ENCODE measurements around the gene OBSCN. TPM values are rescaled to one million over a fixed set of nuclear protein-coding genes. Genes with fewer than 3 reads are reported as not detected.
"Not testable (repeated sequence)": the region's sequence is repeated elsewhere in the genome, so short reads cannot be mapped to it uniquely, and the experiment has no call there.

The OBSCN gene
- polyA plus RNA-seq, 12 donors, result 147 to 517 (median 269) TPM

DNA sequence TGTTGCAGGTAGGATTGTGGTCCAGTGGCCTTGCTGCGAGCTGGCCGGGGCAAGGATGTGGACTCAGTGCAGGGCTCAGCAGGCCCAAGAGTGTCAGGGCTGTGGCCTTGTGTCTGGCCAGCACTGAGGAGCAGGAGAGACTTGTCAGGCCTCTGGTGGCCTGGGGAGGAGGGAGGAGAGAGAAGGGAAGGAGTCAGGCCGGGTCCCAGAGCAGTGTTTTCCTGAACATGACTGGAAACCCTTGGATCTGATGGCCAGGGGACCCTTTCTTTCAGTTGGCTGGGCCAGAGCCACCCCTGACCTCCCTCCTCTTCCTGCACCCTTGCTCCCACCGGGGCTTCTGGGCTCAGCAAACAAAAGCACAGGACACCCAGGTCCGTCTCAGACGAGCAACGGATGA is 37.2 kb upstream of the OBSCN start:
- no peak for DNase-seq

- no peak for DNase-seq
Observed at GRCh38 chr1:228171221-228171891, 36.5 kb upstream of the OBSCN start.

DNA sequence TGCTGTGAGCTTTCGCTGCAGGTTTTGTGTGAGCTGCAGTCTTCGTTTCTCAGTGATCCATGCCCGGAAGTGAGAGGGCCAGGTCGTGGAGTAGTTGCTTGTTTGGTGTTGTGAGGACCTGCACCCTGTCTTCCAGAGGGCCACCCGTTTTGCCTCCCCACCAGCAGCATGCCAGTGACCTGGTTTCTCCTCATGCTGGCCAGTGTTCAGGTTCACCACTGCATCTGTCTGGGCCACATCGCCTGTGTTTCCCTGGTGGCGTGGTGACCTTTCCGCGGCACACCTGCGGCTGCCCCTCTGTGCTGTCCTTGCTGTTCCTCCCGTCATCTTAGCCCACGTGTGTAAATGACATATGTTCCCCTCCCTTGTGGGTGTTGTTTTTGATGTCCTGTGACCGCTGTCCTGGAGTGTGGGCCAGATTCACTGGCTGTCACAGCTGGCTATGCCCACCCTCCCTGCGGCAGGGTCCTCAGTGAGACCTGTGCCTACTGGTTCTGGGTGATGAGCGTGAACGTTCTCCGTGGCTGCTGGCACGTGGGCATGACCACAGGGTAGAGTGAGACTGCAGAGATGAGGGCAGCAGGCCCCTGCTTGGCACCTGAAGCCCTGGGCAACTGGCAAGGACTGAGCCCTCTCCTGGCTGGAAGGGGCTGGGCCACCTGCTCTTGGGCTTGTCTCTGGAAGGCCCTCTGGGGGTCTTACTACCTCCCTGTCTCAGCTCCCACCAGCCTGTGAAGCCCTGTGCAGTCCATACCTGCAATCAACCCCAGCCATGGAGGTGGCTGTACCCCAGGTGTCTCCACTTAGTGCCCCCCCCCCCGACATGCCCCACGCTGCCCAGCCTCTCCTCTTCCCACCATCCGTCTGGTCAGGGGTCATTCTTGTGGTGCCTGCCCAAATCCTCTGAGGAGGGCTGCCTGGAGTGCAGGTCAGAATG is 35.0 kb upstream of the OBSCN start:
- DNase-seq, result no peak

GRCh38 chr1:228173528-228174481 is 34.0 kb upstream of the OBSCN start:
- not testable (repeated sequence) for DNase-seq

DNA sequence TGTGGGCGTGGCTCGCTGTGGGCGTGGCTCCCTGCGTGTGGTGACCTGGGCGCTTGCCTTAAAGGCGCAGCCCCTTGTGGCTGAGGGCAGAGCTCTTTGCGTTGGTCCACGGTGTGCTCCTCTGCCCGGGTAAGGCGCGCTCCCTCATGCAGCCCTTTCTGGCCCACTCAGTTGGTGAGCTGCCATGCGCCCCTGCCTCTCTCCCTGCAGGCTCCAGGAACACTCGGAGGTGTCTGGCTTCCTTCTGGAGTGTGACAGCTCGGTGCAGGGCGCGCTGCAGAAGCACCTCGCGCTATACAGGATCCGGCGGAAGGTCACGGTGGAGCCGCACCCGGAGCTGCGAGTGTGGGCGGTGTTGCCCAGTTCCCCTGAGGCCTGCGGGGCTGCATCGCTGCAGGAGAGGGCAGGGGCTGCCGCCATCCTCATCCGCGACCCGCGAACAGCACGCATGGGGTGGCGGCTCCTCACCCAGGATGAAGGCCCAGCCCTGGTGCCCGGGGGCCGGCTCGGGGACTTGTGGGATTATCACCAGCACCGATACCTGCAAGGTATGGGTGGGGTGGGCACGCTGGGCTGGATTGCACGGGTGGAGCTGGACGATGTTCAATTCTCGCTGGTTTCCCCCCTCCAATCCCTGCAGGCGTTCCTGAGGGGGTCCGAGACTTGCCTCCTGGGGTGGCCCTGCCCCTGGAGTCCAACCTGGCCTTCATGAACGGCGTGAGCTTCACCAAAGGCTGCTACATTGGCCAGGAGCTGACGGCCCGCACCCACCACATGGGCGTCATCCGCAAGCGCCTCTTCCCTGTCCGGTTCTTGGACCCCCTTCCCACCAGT is 33.1 kb upstream of the OBSCN start:
- DNase-seq, result no peak

DNA sequence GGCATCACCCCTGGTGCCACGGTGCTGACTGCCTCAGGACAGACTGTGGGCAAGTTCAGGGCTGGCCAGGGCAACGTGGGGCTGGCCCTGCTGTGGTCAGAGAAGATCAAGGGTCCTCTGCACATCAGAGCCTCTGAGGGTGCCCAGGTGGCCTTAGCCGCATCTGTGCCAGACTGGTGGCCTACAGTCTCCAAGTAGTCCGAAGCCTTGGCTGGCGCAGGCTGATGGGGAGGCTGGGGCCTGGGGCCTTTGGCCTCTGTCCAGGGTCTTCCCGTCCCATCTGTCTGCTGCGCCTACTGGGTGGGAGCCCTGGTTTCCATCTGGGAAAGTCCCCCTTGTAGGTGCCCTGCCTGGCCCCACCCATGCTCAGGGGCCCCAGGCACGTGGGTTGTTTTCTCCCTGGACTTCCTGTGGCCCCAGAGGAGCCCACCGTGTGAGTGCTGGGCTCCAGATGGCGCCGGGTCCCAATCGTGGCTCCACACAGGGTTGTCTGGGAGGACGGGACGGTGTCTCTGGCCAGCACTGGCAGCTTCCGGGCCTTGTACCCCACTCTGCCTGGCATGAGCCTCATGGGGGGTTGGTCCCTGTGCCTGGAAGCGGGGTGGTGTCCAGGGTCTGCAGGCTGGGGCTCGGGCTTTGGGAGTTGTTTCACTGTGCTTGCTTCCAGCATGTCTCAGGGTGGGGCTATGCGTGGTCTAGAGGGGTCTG is 32.4 kb upstream of the OBSCN start:
- no peak for DNase-seq

DNA sequence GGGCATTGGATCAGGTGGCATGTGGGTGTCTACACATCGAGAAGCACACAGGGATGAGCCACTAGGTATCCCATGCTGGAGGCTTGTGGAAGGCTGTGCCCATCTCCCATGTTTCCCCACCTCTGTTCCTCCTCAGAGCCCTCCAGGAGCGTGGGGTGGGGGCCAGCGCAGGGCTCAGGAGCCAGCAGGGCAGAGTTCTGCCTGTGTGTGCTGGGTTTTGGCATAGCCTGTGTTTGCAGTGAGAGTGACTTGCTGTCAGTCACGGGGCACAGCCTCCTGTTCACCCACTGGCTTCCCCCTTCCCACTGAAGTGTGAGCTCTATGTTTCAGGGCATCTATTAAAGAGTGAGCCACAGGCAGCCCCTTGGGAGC is 31.8 kb upstream of the OBSCN start:
- no peak for DNase-seq

DNA sequence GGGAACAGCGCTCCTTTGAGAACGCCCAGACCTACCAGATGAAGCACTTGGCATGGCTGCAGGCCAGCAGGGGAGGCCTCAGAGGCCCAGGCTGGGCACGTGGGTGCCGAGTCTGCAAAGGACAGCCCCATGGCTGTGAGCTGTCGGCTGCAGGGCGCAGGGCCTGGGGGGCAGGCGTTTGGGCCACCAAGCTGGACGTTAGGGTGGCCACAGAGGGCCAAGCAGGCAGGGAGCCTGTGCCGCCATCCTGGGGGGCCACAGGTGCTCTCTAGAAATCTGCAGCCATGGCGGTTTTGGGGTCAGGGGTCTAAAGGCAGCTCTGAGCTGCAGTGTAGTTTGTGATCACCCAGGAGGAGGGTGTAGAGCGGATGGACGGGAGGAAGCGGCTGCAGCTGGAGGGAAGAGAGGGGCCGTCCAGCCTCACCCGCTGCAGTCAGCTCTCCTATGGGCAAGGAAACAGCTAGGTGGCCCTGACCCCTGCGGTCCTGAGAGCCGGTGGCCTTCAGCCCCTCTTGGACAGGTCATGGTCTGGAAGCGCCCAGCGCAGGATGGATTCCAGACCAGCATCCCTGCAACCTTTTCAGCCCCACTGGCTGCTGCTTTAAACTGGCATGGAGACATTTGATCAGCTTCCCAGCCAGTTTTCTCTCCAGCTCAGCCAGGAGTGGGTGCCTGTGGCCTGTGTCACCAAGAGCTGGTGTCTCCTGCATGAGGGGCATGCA is 31.2 kb upstream of the OBSCN start:
- no peak for DNase-seq

DNA sequence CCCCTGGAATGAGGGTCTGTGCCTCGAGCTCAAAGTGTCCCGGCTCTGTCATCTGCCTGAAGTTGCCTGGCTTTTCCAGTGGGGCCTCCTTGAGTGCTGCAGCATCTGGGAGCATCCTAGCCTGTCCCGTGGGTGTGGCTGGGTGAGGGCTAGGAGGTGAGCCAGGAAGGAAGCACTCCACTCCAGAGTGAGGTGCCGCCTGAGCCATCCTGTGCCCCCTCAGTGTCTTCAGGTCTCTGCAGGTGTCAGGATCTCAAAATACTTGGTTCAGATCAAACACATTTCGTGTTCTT is 30.7 kb upstream of the OBSCN start:
- DNase-seq, result no peak

GRCh38 chr1:228177721-228178710 is 29.8 kb upstream of the OBSCN start:
- no peak for DNase-seq

DNA sequence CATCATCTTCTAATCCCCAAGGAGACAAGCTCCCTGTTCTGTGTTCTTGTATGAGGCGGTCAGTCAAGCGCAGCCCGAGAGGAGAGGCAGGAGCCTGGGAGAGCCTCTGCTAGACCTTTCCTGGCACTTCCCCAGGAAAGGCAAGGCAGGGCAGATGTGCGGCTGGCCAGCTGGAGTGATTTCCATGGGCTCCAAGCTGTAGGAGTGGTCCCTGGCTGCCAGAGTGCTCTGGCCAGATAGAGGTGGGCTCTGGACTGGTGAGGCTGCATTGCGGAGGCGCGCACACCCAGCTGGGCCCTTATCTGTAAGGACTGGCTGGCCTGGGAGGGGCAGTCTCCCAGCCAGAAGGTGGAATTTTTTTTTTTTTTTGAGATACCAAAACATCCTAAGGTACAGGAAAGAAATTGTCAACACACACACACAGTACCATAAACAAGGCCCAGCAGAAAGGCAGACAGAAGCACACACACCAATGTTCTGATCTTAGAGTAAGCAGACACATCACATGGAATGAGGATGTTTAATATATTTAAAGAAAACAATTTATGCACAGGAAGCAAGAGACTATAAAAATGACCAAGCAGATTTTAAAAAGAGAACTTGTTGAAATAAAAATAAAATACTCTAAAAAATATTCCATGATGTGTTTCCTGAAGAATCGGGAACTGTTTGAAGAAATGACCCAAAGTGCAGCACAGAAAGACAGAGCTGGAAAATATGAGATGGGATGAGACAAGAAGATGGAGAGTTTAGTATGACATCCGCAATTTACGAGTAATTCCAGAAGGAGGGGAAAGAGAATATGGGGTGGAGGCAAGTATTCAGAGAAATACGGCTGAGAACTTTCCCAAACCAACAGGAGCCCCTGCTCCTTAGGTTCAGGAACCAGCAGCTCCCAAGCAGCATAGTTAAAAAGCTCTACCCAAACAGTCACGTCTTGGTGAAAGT is 28.8 kb upstream of the OBSCN start:
- DNase-seq, result no peak

DNA sequence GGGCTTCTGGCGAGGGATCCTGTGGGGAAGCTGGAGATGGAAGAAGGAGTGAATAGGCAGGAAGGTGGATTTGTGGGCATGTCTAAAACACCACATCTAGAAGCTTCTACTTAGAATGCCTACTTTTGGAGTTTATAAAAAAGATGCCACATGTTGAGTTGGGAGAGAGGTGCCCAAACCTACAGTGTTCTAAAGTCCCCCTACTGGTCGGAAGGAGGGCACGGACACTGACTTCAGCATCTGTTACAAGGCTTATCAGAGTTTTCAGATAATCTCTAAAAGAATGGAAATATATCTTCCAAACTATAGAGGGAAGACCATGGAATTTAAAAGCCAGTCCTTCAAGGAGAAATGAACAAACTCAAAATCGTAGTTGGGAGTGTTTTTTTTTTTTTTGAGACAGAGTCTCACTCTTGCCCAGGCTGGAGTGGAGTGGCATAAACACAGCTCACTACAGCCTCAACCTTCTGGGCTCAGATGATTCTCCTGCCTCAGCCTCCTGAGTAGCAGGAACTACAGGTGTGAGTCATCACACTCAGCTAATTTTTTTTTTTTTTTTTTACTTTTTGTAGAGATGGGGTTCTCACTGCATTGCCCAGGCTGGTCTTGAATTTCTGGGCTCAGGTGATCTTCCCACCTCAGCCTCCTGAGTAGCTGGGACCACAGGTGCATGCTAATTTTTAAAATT is 27.4 kb upstream of the OBSCN start:
- no peak for DNase-seq

- DNase-seq, result no peak
Observed at GRCh38 chr1:228180959-228181644, 26.7 kb upstream of the OBSCN start.

DNA sequence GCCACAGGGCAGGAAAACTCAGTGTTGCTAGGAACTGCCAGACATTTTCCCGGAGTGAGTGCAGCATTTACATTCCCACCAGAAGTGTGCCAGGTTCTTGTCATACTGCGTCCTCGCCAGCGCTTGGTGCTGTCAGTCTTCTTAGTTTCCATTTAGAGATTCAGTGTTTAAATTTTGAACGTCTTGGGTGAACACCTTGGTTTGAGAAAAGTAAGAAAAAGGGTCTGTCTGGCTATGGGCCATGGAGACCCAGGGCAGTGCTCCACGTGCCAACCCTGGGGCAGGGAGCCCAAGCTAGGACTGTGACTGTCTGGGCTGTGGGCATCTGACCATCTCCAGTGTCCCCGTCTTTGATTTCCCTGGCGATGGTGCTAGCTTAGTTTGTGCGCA is 26.2 kb upstream of the OBSCN start:
- DNase-seq, result no peak

DNA sequence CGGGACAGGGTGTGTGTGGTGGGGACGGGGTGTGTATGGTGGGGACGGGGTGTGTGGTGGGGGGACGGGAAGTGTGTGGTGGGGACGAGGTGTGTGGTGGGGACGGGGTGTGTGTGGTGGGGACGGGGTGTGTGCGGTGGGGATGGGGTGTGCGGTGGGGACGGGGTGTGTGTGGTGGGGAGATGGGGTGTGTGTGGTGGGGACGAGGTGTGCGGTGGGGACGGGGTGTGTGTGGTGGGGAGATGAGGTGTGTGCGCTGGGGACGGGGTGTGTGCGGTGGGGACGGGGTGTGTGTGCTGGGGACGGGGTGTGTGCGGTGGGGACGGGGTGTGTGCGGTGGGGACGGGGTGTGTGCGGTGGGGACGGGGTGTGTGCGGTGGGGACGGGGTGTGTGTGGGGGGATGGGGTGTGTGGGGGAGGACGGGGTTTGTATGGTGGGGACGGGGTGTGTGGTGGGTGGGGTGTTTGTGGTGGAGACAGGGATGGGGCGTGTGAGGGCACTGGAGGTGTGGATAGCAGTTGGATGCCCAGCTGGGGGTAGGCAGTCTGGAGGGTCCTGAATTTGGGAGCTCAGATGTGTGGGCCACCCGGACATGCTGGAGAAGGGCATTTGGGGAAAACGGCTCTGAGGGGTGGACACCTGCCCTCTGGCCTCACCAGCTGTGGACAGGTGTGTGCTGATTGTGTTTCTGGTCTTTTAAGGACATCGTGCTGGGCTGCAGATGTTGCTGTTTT is 25.4 kb upstream of the OBSCN start:
- no peak for DNase-seq

DNA sequence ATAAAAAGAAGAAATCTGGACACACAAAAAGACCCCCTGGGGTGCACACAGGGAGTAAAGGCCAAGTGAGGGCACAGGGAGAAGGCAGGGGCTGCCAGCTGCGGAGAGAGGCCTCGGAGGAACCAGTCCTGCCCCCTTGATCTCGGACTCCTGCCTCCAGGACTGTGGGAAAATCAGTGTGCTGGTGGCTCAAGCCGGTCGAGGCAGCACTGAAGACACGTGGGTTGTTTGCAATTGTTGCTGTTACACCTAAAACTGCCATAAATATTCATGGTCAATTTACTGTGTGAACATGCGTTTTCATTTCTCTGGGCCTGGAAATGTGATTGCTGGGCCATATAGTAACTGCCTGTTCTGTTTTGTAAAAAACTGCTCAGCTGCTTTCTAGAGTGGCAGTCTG is 23.7 kb upstream of the OBSCN start:
- DNase-seq, result no peak

Data from muscle of arm (tissue), 12 donors.